NCI-H2081 treated with DMSO at 0.1 percent for 48 hours (cell line): Measurements from ENCODE around the gene ITFG2.
"Not testable (repeated sequence)": the region's sequence is repeated elsewhere in the genome, so short reads cannot be mapped to it uniquely, and the experiment has no call there.

Source experiments
- DNase-seq: peaks from one replicate; lab custom pipeline; 2025; lab: John Stamatoyannopoulos, UW

ITFG2 gene

DNA sequence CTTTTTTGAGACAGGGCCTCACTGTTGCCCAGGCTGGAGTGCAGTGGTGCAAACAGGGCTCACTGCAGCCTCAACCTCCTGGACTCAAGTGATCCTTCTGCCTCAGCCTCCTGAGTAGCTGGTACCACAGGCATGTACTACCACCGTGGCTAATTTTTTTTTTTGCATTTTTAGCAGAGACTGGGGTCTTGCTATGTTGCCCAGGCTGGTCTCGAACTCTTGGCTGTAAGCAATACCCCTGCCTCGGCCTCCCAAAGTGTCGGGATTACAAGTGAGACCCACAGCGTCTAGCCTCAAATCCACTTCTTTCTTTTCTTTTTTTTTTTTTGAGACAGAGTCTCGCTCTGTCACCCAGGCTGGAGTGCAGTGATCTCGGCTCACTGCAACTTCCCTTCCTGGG, 50.9 kb downstream of the ITFG2 start:
- not testable (repeated sequence) for DNase-seq

DNA sequence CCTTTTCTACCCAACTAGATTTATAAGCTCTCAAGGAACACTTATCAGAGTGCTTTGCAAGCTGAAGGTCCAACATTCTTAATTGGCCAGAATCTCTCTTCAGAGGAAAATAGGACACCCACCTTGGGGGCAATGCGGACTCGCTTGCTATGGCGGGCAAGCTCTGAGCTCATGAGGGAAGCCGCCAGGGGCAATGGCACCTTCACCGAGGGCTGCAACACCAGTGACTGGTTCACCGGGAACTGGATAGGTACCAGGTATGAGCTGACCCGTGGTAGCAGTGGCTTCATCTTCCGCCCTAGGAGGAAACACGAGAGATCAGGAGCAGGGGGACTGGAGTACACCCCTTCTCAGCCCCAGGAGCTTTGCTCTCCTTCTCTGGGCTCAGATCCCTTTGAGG, 51.7 kb downstream of the ITFG2 start:
- DNase-seq, result no peak

- DNase-seq, result not testable (repeated sequence)
Observed at GRCh38 chr12:2868986-2869632, 56.6 kb downstream of the ITFG2 start.
